A549 (cell line): ENCODE results near the gene PPP3CA. TPM values are rescaled to one million over a fixed set of nuclear protein-coding genes. Genes with fewer than 3 reads are reported as not detected.
A peak's percentile ranks its signal among the peaks of the same experiment; 100 is the strongest.

Experiments
- ATAC-seq, 2 experiments: fragments of 200-7000 bp in 1 of 2; fragments of >200 bp in 1 of 2; cut with Nextera tagmentation in 1 of 2; cut with Tn5 transposase in 1 of 2; 3 replicates each; pipeline versions ENCODE4 v1.8.0 to v1.9.1; 2018 to 2020; ENCODE audit warnings: mild to moderate bottlenecking in 1 of 2, moderate library complexity in 1 of 2
- CTCF ChIA-PET: fragments of 300-600 bp; sonication (Branson Sonifier 250); formaldehyde crosslinking; extraction: SDS; loops from one replicate; lab custom pipeline; 2021; ENCODE audit warnings: antibody characterized with exemption, inconsistent platforms; lab: Yijun Ruan, JAX
- POLR2A ChIA-PET: fragments of 350-600 bp; formaldehyde crosslinking; extraction: SDS; loops from one replicate; lab custom pipeline; 2021; ENCODE audit warnings: antibody characterized with exemption, inconsistent platforms; lab: Yijun Ruan, JAX
- DNase-seq, 2 experiments: peaks; one replicate each; pipeline versions ENCODE4 v3.0.0 to v3.0.0-alpha.2; 2011 to 2016; ENCODE audit warnings: low read depth in 1 of 2, low spot score in 1 of 2
- FAIRE-seq: peaks from 2 replicates; lab custom pipeline; 2011; peaks lifted over from hg19 to GRCh38; lab: Jason Lieb, UNC
- H3K27ac ChIP-seq, 2 experiments: fragments of >200 bp; sonication (Bioruptor Twin); formaldehyde crosslinking; 3 replicates each; pipeline ENCODE4 v1.5.1; 2016 to 2017
- H3K4me1 ChIP-seq: fragments of >200 bp; sonication (Bioruptor Twin); formaldehyde crosslinking; 3 replicates; pipeline ENCODE4 v1.6.1; 2016
- H3K4me2 ChIP-seq: fragments of >200 bp; sonication (Bioruptor Twin); formaldehyde crosslinking; 3 replicates; pipeline ENCODE4 v1.6.1; 2016
- H3K4me3 ChIP-seq: fragments of >200 bp; sonication (Bioruptor Twin); formaldehyde crosslinking; 3 replicates; pipeline ENCODE4 v1.5.1; 2016
- H3K9me3 ChIP-seq: fragments of >200 bp; sonication (Bioruptor Twin); formaldehyde crosslinking; 3 replicates; pipeline ENCODE4 v1.6.1; 2016
- BHLHE40 ChIP-seq: IDR thresholded peaks from 2 replicates; pipeline ENCODE4 v1.6.1; 2012; ENCODE audit warnings: low read depth, low read length, inconsistent platforms
- CHD2 ChIP-seq: fragments of 150-350 bp; IDR thresholded peaks from 2 replicates; pipeline ENCODE4 v1.6.1; 2014; ENCODE audit warnings: low read length; ENCODE audit not compliant: partially characterized antibody
- CHD4 ChIP-seq: fragments of 200-600 bp; sonication (generic); IDR thresholded peaks from 2 replicates; pipeline ENCODE4 v1.6.1; 2016; ENCODE audit warnings: antibody characterized with exemption, mild to moderate bottlenecking, borderline replicate concordance
- EHF ChIP-seq: fragments of 250-450 bp; sonication (Bioruptor Pico); IDR thresholded peaks from 2 replicates; pipeline ENCODE4 v1.5.0; 2020; ENCODE audit warnings: mild to moderate bottlenecking
- FOSL2 ChIP-seq, 2 experiments: fragments of 450-650 bp in 1 of 2; fragments of >200 bp in 1 of 2; sonication (Bioruptor Twin) in 1 of 2; formaldehyde crosslinking; IDR thresholded peaks; 2 replicates each; pipeline versions ENCODE4 v1.5.0 to v1.6.1; 2016 to 2020; ENCODE audit warnings: mild to moderate bottlenecking in 1 of 2, moderate library complexity in 1 of 2
- FOXS1 ChIP-seq: fragments of 250-450 bp; sonication (Bioruptor Pico); IDR thresholded peaks from 2 replicates; pipeline ENCODE4 v1.5.0; 2020; ENCODE audit warnings: mild to moderate bottlenecking, moderate library complexity
- HDAC2 ChIP-seq: fragments of 200-600 bp; sonication (generic); IDR thresholded peaks from 2 replicates; pipeline ENCODE4 v1.6.1; 2016
- HOXA7 ChIP-seq: fragments of 250-450 bp; sonication (Bioruptor Pico); IDR thresholded peaks from 2 replicates; pipeline ENCODE4 v1.5.0; 2020; ENCODE audit warnings: mild to moderate bottlenecking, moderate library complexity
- HOXB5 ChIP-seq: fragments of 250-450 bp; sonication (Bioruptor Pico); IDR thresholded peaks from 2 replicates; pipeline ENCODE4 v1.5.0; 2020; ENCODE audit warnings: mild to moderate bottlenecking, moderate library complexity
- JUN ChIP-seq, 2 experiments: fragments of >200 bp; sonication (Bioruptor Twin); formaldehyde crosslinking; IDR thresholded peaks; 2 replicates in 1 of 2; 3 replicates in 1 of 2; pipeline ENCODE4 v1.6.1; 2016 to 2017
- JUNB ChIP-seq: fragments of >200 bp; sonication (Bioruptor Twin); formaldehyde crosslinking; IDR thresholded peaks from 2 replicates; pipeline ENCODE4 v1.6.1; 2016
- KDM1A ChIP-seq: fragments of 200-600 bp; sonication (generic); IDR thresholded peaks from 2 replicates; pipeline ENCODE4 v1.6.1; 2016; ENCODE audit warnings: low read depth, mild to moderate bottlenecking
- MAFK ChIP-seq: fragments of 450-650 bp; IDR thresholded peaks from 2 replicates; pipeline ENCODE4 v1.6.1; 2014; ENCODE audit not compliant: partially characterized antibody
- MAZ ChIP-seq: fragments of 150-350 bp; IDR thresholded peaks from 2 replicates; pipeline ENCODE4 v1.6.1; 2014; ENCODE audit warnings: antibody characterized with exemption, low read depth, low read length, borderline replicate concordance
- NFE2L2 ChIP-seq: fragments of 150-350 bp; conservative IDR thresholded peaks from 2 replicates; pipeline ENCODE4 v1.6.1; 2014; ENCODE audit warnings: low read length
- PBX3 ChIP-seq: IDR thresholded peaks from 2 replicates; pipeline ENCODE4 v1.6.1; 2012
- POLR2A ChIP-seq: IDR thresholded peaks from 2 replicates; pipeline ENCODE4 v1.6.1; 2012; ENCODE audit warnings: mild to moderate bottlenecking, low read length
- POLR2AphosphoS2 ChIP-seq: conservative IDR thresholded peaks from 2 replicates; pipeline ENCODE4 v1.6.1; 2012; ENCODE audit warnings: low read length, improper control_type of control experiment, inconsistent platforms
- RFX5 ChIP-seq: fragments of 450-650 bp; IDR thresholded peaks from 2 replicates; pipeline ENCODE4 v1.7.1; 2014; ENCODE audit warnings: antibody characterized with exemption, mild to moderate bottlenecking, moderate library complexity
- RNF2 ChIP-seq: fragments of 200-600 bp; sonication (generic); IDR thresholded peaks from 2 replicates; pipeline ENCODE4 v1.6.1; 2016; ENCODE audit warnings: low read depth, mild to moderate bottlenecking, antibody characterized with exemption, moderate library complexity, borderline replicate concordance
- SMC3 ChIP-seq: fragments of >200 bp; sonication (Bioruptor Twin); formaldehyde crosslinking; IDR thresholded peaks from 3 replicates; pipeline ENCODE4 v1.6.1; 2018; ENCODE audit warnings: inconsistent platforms
- SREBF2 ChIP-seq: fragments of 450-650 bp; IDR thresholded peaks from 2 replicates; pipeline ENCODE4 v1.6.1; 2014; ENCODE audit warnings: mild to moderate bottlenecking, moderate library complexity
- USF2 ChIP-seq: fragments of 450-650 bp; IDR thresholded peaks from 2 replicates; pipeline ENCODE4 v1.6.1; 2014; ENCODE audit warnings: antibody characterized with exemption
- ZFP36 ChIP-seq: fragments of 450-650 bp; IDR thresholded peaks from 2 replicates; pipeline ENCODE4 v1.6.1; 2014; ENCODE audit warnings: borderline replicate concordance; ENCODE audit not compliant: partially characterized antibody
- ZNF302 ChIP-seq: fragments of 250-450 bp; sonication (Bioruptor Pico); IDR thresholded peaks from 2 replicates; pipeline ENCODE4 v1.9.0; 2021; ENCODE audit warnings: inconsistent platforms, mild to moderate bottlenecking, moderate library complexity
- whole genome bisulfite sequencing: methylation state at CpG from one replicate; pipeline ENCODE4 v1.1.6; 2017; ENCODE audit errors: missing lambda C conversion rate; 5-methylcytosine and 5-hydroxymethylcytosine counted together
- polyA plus RNA-seq, 4 experiments: library from polyadenylated mRNA; depleted of rRNA in 3 of 4; stranded (reverse); fragments of >200 nt; fragmentation: RNase III in 1 of 4; extraction: RNeasy Plus Mini Kit Qiagen cat#74134 plus additional on column Dnase treatment in 1 of 4; gene quantifications; 2 replicates in 3 of 4; 3 replicates in 1 of 4; pipeline ENCODE4 v1.2.3, GENCODE V29; 2011 to 2017
- TF ChIP-seq, protein P1 (sequence below): IDR thresholded peaks from 2 replicates; pipeline ENCODE4 v1.6.1; 2012

PPP3CA gene
- polyA plus RNA-seq, 2 of the 4 experiments (the other 2 are of a cell fraction), result 21.4 to 42.4 TPM

GRCh38 chr4:101044766-101045165, 302.6 kb downstream of the PPP3CA start:
- TF ChIP-seq, protein P1, sequence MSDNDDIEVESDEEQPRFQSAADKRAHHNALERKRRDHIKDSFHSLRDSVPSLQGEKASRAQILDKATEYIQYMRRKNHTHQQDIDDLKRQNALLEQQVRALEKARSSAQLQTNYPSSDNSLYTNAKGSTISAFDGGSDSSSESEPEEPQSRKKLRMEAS, result no peak
- TF ChIP-seq FOSL2 (IDR thresholded peaks at IDR 0.05), result no peak
- TF ChIP-seq FOSL2 (CRISPR knock-in tag; IDR thresholded peaks at IDR 0.05), result no peak
- TF ChIP-seq RNF2, result no peak
- no peak for TF ChIP-seq BHLHE40
- TF ChIP-seq SMC3, result no peak
- no peak for TF ChIP-seq EHF
- no peak for TF ChIP-seq POLR2AphosphoS2
- no peak for TF ChIP-seq CHD2
- no peak for TF ChIP-seq ZNF302
- no peak for TF ChIP-seq SREBF2
- no peak for TF ChIP-seq CHD4
- no peak for TF ChIP-seq RFX5
- TF ChIP-seq HOXA7, result no peak
- no peak for TF ChIP-seq POLR2A
- no peak for TF ChIP-seq ZFP36
- TF ChIP-seq PBX3, result no peak
- TF ChIP-seq JUN (IDR thresholded peaks at IDR 0.05), result no peak
- TF ChIP-seq FOXS1, result no peak
- TF ChIP-seq HDAC2, result no peak
- ChIA-PET POLR2A (no interaction called here), CTCF (no interaction called here)
- Histone ChIP-seq H3K27ac (no peak overlapping the region), H3K4me1 (no peaks in the 10 kb centered on the region), H3K9me3 (no peaks in the 10 kb centered on the region), H3K4me3 (no peak overlapping the region), H3K4me2 (no peak overlapping the region)
- FAIRE-seq (no peak), DNase-seq (no peak), ATAC-seq (no peak)
- WGBS, result 93% methylated on average over 1 of the region's 1 CpG

- Histone ChIP-seq H3K4me3 (no peak overlapping the region), H3K27ac (no peak overlapping the region), H3K9me3 (no peaks in the 10 kb centered on the region), H3K4me2 (no peak overlapping the region), H3K4me1 (no peaks in the 10 kb centered on the region)
- 79% methylated on average over 1 of the region's 1 CpG for WGBS
- DNase-seq, result no peak
- POLR2A ChIA-PET, result no interaction called here
- TF ChIP-seq MAFK (peak; percentile 76), POLR2A (no peak), NFE2L2 (no peak), JUNB (no peak)
- no peak for FAIRE-seq
- no peak for ATAC-seq
- CTCF ChIA-PET, result no interaction called here
Observed at GRCh38 chr4:101042847-101043246, 304.5 kb downstream of the PPP3CA start.

- DNase-seq, result no peak
- H3K27ac ChIP-seq, result no peak overlapping the region
- H3K4me2 ChIP-seq, result no peak overlapping the region
- no peak for FAIRE-seq
- no peak for ATAC-seq
- H3K4me1 ChIP-seq, result no peaks in the 10 kb centered on the region
- 95% methylated on average over 2 of the region's 2 CpGs for WGBS
- POLR2A ChIA-PET, result no interaction called here
- CTCF ChIA-PET, result no interaction called here
- H3K9me3 ChIP-seq, result no peaks in the 10 kb centered on the region
- TF ChIP-seq ZFP36, result no peak
- no peak for TF ChIP-seq KDM1A
- no peak for TF ChIP-seq BHLHE40
- no peak for TF ChIP-seq MAZ
- TF ChIP-seq HOXB5 (CRISPR knock-in tag), result no peak
- no peak for TF ChIP-seq USF2
- TF ChIP-seq HOXA7, result no peak
- no peak overlapping the region for H3K4me3 ChIP-seq
Observed at GRCh38 chr4:101040776-101041175, 306.6 kb downstream of the PPP3CA start.
